Peyer's patch (tissue), 4 donors: ENCODE results near the gene PAX4.

ENCODE experiments used
- POLR2A ChIP-seq, 2 donors: fragments of 450-650 bp; IDR thresholded peaks; one replicate each; pipeline ENCODE4 v1.5.1; 2017; ENCODE audit warnings: antibody characterized with exemption in 2 of 2, mild to moderate bottlenecking in 2 of 2, moderate library complexity in 2 of 2
- TF ChIP-seq, protein P1 (sequence below), 6 experiments: fragments of 450-650 bp in 4 of 6; fragments of 200-600 bp in 2 of 6; sonication (generic) in 1 of 6; IDR thresholded peaks; one replicate each; pipeline ENCODE4 v1.5.1; 2017 to 2019; ENCODE audit warnings: antibody characterized with exemption in 6 of 6, mild to moderate bottlenecking in 3 of 6, moderate library complexity in 1 of 6

DNA sequence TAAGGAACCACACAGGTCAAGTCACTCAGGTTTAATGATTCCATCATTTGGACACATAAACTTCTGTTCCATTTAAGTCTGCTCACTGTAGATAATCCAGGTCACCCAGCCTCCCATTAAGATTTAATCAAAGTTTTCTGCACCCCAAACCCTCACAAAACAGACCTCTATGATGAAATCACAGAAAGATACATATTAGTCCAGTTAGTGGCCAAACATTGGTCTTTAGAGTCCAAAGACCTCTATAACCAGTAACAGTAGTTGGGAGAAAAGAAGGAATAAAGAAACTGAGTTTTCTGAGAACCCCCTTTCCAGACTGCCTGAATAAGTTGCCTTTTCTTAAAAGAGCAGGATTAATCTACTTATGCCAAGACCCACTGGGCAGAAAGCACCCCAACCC lies 37.3 kb downstream of the PAX4 start:
- TF ChIP-seq, protein P1, sequence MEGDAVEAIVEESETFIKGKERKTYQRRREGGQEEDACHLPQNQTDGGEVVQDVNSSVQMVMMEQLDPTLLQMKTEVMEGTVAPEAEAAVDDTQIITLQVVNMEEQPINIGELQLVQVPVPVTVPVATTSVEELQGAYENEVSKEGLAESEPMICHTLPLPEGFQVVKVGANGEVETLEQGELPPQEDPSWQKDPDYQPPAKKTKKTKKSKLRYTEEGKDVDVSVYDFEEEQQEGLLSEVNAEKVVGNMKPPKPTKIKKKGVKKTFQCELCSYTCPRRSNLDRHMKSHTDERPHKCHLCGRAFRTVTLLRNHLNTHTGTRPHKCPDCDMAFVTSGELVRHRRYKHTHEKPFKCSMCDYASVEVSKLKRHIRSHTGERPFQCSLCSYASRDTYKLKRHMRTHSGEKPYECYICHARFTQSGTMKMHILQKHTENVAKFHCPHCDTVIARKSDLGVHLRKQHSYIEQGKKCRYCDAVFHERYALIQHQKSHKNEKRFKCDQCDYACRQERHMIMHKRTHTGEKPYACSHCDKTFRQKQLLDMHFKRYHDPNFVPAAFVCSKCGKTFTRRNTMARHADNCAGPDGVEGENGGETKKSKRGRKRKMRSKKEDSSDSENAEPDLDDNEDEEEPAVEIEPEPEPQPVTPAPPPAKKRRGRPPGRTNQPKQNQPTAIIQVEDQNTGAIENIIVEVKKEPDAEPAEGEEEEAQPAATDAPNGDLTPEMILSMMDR (IDR thresholded peaks at IDR 0.05), result no peak
- TF ChIP-seq POLR2A (IDR thresholded peaks at IDR 0.05), result no peak
